Activated CD4-positive, alpha-beta T cell treated with anti-CD3 and anti-CD28 coated beads, Interleukin-2, amount 50 U/mL, for 24 hours (primary cell): ENCODE data around the gene ARRDC4.
"Not testable (repeated sequence)": the region's sequence is repeated elsewhere in the genome, so short reads cannot be mapped to it uniquely, and the experiment has no call there.

Source experiments
- DNase-seq, 2 donors: peaks; one replicate each; pipeline ENCODE4 v3.0.0-alpha.2; 2020; ENCODE audit warnings: low read depth in 1 of 2, low spot score in 1 of 2

Gene ARRDC4

GRCh38 chr15:97963779-97964178, 3.3 kb downstream of the ARRDC4 start:
- DNase-seq: no peak

- DNase-seq: no peak
These were observed 5.7 kb downstream of the ARRDC4 start for GRCh38 chr15:97966246-97966645.

- no peak for DNase-seq
These were observed 6.6 kb downstream of the ARRDC4 start for GRCh38 chr15:97966924-97967620.

GRCh38 chr15:97967881-97968280, 7.4 kb downstream of the ARRDC4 start:
- no peak for DNase-seq

- no peak for DNase-seq
These were observed 7.9 kb downstream of the ARRDC4 start for GRCh38 chr15:97968380-97968779.

- no peak for DNase-seq
These were observed 11.9 kb downstream of the ARRDC4 start for GRCh38 chr15:97972366-97972765.

- DNase-seq: no peak
These were observed 15.6 kb downstream of the ARRDC4 start for GRCh38 chr15:97976129-97976528.

GRCh38 chr15:97976766-97977503, 16.4 kb downstream of the ARRDC4 start:
- no peak for DNase-seq

- DNase-seq: no peak
These were observed 17.2 kb downstream of the ARRDC4 start for GRCh38 chr15:97977734-97978133.

- DNase-seq: no peak
These were observed 18.1 kb downstream of the ARRDC4 start for GRCh38 chr15:97978401-97979139.

GRCh38 chr15:97979140-97979520, 18.6 kb downstream of the ARRDC4 start:
- DNase-seq: no peak

- no peak for DNase-seq
These were observed 20.6 kb downstream of the ARRDC4 start for GRCh38 chr15:97981058-97981457.

GRCh38 chr15:97981758-97982157, 21.3 kb downstream of the ARRDC4 start:
- no peak for DNase-seq

- DNase-seq: no peak
These were observed 23.7 kb downstream of the ARRDC4 start for GRCh38 chr15:97984157-97984556.

GRCh38 chr15:97985979-97986378, 25.5 kb downstream of the ARRDC4 start:
- DNase-seq: not testable (repeated sequence)

- no peak for DNase-seq
These were observed 26.3 kb downstream of the ARRDC4 start for GRCh38 chr15:97986781-97987180.

- DNase-seq: no peak
These were observed 28.8 kb downstream of the ARRDC4 start for GRCh38 chr15:97989299-97989698.

GRCh38 chr15:97991972-97992541, 31.6 kb downstream of the ARRDC4 start:
- DNase-seq: no peak

GRCh38 chr15:97992823-97993222, 32.3 kb downstream of the ARRDC4 start:
- DNase-seq: no peak

GRCh38 chr15:97993310-97993738, 32.8 kb downstream of the ARRDC4 start:
- no peak for DNase-seq

- DNase-seq: no peak
These were observed 33.7 kb downstream of the ARRDC4 start for GRCh38 chr15:97994236-97994635.

- no peak for DNase-seq
These were observed 34.7 kb downstream of the ARRDC4 start for GRCh38 chr15:97995192-97995591.
